GM21360 (cell line): Measurements from ENCODE around the gene RPL13.

ENCODE experiments used
- ATAC-seq: cut with Tn5 transposase; IDR thresholded peaks from one replicate; pipeline ENCODE4 v1.9.1; 2021; ENCODE audit warnings: mild to moderate bottlenecking, moderate library complexity; ENCODE audit not compliant: unreplicated experiment

RPL13 gene

DNA sequence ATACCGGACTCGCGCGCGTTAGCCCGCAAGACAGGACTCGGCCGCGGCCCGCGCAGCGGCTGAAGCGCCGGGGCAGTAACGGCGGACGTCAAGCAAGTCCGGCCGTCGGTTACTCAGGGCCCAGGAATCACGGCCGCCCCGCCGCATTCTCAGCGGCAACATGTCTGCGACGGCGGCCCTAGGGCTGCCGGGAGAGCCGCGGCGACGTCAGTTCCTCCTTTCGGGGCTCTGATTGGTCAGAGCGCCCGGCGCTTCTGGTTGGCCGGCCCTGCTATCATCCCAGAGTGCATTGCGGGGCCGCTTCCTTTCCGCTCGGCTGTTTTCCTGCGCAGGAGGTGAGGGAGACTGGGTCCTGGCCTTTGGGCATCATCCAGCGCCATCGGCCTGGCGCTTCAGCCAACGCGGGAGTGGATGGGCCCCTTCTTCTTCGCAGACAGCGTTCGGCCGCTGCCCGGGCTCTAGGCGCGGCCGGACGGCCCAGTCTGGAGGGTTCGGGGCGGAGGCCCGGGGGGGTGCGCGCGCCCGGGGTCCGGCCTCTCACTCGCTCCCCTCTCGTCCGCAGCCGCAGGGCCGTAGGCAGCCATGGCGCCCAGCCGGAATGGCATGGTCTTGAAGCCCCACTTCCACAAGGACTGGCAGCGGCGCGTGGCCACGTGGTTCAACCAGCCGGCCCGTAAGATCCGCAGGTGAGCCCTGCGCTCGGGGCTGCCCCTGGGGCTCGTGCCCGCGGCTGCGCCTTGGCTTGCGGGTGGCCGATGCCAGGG is at the start of gene RPL13:
Gene RPL13 (plus strand): TSS at position 305 of the 764 bp plus-strand sequence. CDS start 278 bp downstream, at position 583.
- ATAC-seq = peak; percentile 69

DNA sequence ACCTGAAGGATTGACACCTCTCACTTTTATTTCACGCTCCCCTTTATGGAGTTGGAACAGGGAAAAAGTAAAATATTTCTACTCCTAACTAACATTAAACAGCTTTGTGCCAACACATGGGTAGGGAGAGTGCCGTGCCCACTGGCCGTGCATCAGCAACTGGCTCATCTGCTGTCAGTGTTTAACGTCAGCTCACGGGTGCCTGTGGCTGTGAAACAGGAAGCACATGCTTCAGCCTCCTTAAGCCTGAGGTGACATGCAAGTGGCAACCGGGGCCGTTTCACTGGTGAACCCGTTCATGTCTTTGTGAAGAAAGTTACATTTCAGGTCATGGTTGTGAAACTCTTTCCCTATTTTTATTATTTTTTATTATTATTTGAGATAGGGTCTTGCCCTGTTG is 49.1 kb upstream of the RPL13 start:
- ATAC-seq = no peak

DNA sequence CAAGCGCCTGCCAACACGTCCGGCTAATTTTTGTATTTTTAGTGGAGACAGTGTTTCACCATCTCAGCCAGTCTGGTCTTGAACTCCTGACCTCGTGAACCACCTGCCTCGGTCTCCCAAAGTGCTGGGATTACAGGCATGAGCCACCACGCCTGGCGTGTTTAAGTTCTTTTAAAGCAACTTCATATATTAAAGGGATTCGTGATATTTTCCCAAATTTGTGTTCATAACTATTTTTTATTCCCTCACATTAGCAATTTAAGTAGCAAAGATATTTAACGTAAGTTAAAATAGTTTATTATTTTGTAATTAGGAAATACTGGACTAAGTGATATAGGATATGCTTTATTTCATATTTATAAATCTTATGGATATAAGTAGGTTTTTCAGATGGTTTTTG is 48.0 kb upstream of the RPL13 start:
- ATAC-seq = no peak

DNA sequence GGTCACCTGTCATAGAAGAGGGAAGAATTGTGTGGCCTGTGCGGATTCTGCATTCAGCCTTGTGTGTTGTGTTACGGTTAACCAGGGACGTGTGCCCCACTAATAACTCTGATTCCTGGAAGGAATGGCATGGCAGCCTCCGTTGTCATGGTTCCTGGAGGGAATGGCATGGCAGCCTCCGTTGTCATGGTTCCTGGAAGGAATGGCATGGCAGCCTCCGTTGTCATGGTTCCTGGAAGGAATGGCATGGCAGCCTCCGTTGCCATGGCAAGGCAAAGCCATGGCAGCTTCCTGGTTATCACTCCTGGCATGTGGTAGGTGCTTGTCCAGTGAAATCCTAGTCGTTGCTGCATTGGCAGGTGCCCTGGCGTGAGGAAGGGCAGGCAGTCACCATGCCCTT is 43.4 kb upstream of the RPL13 start:
- ATAC-seq = no peak

DNA sequence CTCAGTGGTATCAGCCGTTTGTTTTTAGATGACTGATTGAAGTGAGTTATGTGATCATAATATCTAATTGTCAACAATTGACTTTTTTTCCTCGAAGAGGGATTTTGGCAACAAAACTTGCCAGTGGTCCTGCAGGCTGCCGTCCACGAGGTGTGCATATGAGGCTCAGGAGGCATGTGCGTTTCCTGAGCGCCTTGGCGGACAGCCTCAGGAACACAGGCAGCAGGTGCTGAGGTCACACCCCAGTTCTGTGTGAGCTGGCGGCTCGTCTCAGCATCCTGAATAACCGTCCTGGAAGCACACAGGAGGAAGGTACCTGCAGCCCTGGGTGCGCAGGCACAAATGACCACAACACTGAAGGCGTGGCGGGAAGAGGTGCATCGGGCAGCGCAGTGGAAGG is 40.6 kb upstream of the RPL13 start:
- no peak for ATAC-seq

DNA sequence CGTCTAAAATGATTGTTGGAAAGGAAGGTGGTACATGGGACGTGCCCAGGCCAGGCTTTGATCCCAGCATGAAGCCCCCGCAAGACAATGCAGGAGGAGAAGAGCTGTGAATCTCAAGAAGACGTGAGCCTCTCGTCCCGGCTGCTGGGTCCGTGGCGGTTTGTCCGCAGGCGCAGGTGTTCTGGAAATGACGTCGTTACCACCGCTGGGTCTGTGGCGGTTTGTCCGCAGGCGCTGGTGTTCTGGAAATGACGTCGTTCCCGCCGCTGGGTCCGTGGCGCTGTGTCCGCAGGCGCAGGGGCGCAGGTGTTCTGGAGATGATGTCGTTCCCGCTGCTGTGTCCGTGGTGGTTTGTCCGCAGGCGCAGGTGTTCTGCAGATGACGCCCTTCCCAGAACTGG is 38.2 kb upstream of the RPL13 start:
- no peak for ATAC-seq

DNA sequence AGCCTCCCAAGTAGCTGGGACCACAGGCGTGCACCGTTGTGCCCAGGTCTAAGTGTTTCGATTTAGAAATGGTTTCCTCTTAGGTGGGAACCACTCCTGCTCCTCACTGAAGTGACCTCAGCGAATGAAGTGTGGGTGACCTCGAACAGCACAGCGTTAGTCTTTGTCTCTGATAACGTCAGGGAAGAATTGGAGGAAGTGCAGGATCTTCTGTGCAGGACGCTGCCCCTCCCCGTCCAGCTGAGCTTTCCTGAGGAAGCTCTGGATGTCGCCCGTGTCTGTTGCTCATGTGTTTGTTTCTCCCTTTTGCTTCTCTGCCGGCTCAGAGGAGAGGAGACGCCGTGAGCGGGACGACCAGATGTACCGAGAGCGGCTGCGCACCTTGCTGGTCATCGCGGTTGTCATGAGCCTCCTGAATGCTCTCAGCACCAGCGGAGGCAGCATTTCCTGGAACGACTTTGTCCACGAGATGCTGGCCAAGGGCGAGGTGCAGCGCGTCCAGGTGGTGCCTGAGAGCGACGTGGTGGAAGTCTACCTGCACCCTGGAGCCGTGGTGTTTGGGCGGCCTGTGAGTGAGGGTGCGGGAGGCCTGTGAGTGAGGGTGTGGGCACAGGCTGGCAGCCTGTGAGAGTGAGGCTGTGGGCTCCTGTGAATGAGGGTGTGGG is 36.7 kb upstream of the RPL13 start:
- no peak for ATAC-seq

DNA sequence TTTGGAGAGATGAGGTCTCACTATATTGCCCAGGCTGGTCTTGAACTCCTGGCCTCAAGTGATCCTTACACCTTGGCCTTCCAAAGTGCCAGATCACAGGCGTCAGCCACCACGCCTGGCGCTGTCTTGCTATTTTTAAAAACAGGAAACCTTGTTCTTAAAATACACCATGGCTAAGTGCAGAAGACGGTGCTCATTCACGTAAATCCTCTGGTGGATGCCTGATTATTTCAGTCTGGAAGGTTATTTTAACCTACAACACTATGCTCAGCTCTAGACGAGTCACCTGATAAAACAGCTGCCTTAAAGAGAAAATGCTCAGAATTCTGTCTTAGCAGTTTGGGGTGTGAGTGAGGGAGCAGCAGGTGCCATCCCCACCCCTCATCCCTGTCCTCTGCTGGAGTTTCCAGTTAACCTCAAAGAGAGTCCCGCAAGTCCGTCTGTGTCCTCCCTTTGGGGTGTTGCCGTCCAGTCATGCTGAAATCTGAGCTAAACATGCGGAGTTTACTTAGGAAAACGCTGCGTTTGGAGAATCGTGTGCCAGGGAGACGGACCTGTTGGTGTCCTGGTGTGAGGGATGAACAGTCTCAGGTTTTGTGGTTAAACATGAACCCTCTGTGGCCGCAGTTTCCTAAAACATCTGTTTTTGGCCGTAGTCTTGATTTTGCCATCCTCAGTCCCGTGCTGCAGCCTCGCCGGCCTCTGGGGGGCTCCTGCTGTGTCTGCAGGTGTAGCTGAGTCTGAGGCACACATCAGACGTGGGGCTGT is 35.2 kb upstream of the RPL13 start:
- no peak for ATAC-seq

DNA sequence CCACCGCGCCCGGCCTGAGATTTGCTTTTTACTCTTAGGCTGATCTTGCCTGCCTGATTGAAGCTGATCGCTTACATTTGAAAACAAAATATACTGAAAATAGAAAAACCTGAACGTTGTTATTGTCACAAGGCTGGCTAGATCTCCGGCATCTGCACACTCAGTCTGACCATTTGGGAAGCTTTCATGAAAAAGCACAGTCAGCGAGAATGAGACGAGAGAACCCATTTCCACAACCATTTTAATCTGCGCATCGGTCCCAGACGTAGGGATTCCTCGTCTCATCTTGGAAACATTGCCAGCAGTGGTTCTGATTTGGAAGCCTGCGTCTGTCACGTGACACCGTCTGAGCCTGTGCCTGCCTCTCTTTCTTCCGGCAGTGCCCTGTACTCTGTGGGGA is 31.4 kb upstream of the RPL13 start:
- no peak for ATAC-seq

DNA sequence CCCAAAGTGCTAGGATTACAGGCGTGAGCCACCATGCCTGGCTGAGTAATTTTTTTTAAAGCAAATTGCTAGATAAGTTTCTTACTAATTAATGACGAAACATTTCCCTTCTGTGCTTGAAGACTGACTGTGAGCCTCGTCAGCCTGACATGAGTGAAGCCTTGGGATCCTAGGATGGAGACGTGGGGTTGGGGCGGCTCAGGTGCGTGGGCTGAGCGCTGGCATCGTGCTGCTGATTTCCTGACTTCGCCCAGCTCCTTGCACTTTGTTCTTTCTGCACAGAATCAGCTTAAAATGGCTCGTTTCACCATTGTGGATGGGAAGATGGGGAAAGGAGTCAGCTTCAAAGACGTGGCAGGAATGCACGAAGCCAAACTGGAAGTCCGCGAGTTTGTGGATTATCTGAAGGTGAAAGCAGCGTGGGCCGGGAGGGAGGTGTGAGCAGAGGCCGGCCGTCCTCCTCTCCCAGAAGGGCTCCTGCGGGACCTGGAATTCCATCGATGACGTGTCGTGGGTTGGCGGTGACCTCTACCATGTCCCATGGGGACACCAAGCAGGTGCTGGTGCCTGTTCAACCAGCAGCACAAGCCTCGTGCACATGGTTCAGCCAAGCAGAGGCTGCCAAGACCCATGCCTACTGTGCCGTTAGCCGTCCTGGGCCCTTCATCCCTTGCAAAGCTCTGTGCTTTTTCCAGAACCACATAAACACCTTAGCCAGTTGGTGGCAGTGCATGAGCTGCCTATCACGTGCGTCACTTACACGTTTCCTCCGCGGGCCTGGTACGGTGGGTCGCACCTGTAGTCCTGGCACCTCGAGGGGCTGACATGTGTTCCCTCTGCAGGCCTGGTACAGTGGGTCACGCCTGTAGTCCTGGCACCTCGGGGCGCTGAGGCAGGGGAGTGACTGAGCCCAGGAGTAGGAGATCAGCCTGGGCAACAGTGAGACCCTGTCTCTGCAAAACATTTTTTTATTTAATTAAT is 29.8 kb upstream of the RPL13 start:
- ATAC-seq = no peak

DNA sequence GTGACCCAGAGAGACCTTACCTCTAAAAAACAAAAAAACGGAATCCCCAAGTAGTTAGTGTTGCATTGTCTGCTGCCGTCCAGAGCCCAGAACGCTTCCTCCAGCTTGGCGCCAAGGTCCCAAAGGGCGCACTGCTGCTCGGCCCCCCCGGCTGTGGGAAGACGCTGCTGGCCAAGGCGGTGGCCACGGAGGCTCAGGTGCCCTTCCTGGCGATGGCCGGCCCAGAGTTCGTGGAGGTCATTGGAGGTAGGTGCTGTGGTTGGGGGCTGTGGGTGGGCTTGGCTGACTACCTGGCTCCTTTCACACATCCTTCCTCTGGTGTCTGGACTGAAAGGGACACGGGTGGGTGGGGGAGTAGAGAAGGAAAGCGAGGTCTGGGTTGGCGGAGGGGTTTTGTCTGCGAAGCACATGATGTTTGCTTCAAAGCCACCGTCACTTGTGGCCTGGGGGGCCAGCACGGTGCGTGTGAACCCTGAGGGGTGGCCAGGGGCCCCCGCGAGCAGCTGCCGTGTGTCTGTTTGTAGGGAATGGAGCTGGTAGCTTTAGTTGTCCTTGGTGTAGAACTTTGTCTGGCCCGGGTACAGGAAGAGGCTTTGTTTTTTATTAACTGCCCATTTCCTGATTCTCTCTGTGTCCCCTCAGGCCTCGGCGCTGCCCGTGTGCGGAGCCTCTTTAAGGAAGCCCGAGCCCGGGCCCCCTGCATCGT is 28.5 kb upstream of the RPL13 start:
- ATAC-seq = no peak

DNA sequence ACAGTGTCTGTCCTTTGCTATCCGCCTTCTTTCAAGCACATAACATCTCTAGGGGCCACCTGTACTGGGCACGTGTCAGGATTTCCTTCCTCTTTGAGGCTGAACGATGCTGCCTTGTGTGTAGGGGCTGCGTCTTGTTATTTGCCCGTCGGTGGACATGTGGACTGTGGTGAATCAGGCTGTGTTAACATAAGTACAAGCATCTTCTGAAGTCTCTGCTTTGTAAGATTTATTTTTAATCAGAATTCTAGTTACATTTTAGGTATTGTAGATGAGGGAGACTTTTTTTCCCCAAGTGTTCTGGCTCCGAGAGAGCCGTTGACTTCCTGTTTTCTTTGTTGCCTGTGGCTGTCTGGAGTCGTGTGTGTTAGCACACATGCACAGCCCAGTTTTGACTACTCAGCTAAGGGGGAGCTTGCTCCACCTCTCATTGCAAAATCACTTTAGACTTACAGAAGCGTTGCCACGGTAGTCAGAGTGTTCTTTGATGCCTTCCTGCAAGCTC is 26.2 kb upstream of the RPL13 start:
- no peak for ATAC-seq

DNA sequence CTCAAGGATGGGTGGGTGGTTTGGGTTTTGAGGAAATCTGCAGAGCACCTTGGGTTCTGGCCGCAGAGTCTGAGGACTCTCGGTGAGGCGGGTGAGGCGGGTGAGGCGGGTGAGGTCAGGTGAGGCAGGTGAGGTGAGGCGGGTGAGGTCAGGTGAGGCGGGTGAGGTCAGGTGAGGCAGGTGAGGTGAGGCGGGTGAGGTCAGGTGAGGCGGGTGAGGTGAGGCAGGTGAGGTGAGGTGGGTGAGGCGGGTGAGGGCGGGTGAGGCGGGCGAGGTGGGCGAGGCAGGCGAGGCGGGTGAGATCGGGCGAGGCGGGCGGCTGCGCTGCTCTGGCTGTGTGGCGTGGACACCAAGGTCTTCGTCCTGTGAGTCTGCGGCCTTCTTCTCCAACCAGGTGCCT is 24.1 kb upstream of the RPL13 start:
- no peak for ATAC-seq

DNA sequence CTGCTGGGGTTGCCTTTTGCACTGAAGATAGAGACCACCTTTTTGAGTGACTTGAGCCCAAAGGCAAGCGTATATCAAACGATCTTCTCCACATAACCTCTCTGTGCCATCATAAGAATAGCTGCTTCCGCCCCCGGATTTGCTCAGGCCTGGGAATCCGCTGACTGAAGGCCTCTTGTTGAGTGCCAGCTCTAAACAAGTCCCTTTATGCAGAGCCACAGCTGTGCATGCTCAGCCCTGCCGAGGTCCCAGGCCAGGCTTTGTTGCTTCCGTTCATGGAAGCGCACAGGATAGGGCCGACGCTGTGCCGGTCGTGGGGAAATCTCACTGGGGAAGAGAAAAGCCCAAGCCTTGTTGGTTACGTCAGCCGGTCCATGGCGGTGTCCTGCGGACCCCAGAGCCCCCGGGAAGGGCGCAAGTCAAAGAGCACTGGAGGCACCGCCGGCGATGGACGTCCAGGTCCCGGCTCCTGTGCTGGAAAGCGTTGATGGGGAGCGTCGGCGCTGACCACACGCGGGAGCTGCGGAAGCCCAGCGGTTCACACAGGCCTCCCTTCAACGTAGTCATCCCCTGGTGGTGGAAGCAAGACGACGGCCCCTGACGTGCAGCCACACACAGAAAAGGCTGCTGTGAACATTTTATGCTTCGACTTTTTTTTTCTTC is 23.5 kb upstream of the RPL13 start:
- ATAC-seq = no peak

DNA sequence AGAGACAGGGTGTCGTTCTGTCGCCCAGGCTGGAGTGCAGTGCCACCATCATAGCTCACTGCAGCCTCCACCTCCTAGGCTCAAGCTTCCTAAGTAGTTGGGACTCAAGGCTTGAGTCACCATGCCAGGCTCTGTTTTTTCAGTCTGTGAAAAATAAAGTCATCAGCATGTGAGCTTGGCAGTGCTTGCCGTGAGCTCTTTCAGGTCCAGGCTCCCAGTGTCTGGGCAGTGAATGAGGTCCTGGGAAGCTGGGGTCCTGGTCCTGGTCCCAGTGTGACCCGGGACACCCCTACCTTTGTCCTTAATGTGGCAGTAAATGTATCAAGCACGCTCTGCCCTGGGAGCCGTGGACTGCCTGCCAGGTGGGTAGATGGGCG is 22.9 kb upstream of the RPL13 start:
- ATAC-seq = no peak

DNA sequence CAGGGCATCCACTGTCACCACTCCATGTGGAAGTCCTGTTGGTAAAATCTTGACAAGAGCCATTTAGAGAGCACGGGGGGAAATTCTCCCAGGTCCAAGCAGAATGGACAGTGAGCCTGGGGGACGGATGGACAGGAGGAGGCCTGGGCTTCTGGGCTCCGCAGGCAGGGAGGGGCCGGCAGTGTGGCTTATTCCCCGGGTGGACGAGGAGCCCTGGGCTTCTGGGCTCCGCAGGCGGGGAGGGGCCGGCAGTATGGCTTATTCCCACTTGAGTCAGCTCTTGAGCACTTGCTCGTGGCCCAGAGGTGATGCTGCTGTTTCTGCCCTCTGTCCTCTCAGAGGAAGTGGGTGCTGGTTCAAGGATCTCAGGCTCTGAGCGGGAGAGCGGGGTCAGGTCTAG is 22.2 kb upstream of the RPL13 start:
- no peak for ATAC-seq

DNA sequence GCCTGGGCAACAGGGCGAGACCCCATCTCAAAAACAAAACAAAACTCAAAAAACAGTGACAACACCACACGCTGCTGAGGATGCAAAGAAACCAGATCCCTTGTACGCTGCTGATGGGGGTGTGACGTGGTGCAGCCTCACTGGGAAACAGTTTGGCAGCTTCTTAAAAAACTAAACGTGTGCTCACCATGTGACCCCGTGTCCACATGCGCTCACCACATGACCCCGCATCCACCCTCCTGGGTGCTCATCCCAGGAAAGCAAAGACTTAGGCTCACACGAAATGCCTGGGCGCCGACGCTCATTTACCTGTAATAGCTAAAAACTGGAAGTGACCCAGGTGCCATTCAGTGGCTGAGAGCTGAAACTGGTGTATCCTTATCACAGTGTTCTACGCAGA is 19.9 kb upstream of the RPL13 start:
- ATAC-seq = no peak

DNA sequence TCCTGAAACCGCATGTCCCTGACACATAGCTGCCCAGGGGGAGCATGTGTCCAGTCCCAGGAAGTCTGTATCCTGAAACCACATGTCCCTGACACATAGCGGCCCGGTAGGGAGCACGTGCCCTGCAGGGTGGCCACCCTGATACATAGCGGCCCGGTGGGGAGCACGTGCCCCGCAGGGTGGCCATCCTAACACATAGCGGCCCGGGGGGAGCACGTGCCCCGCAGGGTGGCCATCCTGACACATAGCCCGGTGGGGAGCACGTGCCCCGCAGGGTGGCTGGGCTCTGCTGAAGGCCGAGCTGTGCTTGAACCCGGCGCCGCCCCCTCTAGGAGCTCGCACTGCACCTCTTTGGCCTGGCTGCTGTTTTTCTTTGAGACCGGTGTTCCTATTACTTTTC is 18.7 kb upstream of the RPL13 start:
- ATAC-seq = no peak

DNA sequence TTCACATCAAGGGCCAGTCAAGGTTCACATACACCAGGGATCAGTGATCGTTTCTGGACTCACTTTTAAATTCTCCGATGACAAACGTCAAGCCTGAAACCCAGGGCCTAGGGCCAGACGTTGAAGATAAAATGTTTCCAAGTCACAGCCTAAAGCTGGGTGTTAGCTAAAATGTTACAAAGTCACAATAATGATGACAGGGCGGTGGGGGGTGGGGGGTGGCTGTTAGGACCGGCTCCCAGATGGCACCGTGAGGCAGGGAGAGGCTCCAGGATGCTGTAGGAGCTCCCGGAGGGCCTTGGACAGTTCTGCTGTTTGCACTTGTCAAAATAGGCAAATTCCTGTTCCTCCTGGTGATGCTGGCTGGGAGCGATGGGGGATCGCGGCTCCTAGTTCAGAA is 16.4 kb upstream of the RPL13 start:
- no peak for ATAC-seq

DNA sequence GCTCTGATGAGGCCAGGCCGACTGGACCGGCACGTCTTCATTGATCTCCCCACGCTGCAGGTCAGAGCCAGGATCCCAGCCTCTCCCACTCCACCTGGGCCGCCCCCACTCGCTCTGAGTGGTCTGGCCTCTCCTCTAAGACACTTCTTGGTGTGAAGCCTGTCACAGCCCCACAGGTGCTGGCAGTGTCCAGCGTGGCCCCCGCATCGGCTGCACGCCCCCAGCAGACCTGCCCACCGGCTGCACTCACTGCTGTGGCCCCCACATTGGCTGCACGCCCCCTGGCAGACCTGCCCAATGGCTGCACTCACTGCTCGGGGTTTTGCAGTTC is 15.8 kb upstream of the RPL13 start:
- ATAC-seq = no peak
